ENCODE measurements around the gene SPESP1.

GRCh38 chr15:68935400-68935937 is 5.1 kb downstream of the SPESP1 start:
- TF ChIP-seq POLR2A (IDR thresholded peaks at IDR 0.05; ENCODE audit: low read depth, low read length) (no peak), TAF1 (IDR thresholded peaks at IDR 0.05; ENCODE audit: low read depth, low read length) (no peak), POLR2AphosphoS5 (IDR thresholded peaks at IDR 0.05; ENCODE audit: low read depth, low read length) (no peak)
